Measurements from ENCODE around the gene SLC18A2. TPM values are rescaled to one million over a fixed set of nuclear protein-coding genes. Genes with fewer than 3 reads are reported as not detected.

The SLC18A2 gene
- polyA plus RNA-seq, 2 of the 4 experiments (the other 2 are of a cell fraction) = 0.03 to 0.09 TPM

- no peak overlapping the region for H3K27ac ChIP-seq
- no peak for TF ChIP-seq NR3C1 (IDR thresholded peaks at IDR 0.05)
- TF ChIP-seq RFX5 (IDR thresholded peaks at IDR 0.05) = no peak
- no peak for TF ChIP-seq KDM5A (IDR thresholded peaks at IDR 0.05)
- no peak for TF ChIP-seq E2F6 (IDR thresholded peaks at IDR 0.05; ENCODE audit: borderline replicate concordance, low read depth)
- TF ChIP-seq RARB (CRISPR knock-in tag; IDR thresholded peaks at IDR 0.05) = no peak
- no peak for TF ChIP-seq PHF8 (IDR thresholded peaks at IDR 0.05; ENCODE audit: borderline replicate concordance, low read depth)
- TF ChIP-seq ELK1 (IDR thresholded peaks at IDR 0.05; ENCODE audit: low read depth, low read length) = no peak
- no peak for TF ChIP-seq MAX (IDR thresholded peaks at IDR 0.05)
- no peak for TF ChIP-seq BCL3 (IDR thresholded peaks at IDR 0.05)
- TF ChIP-seq ESRRA (IDR thresholded peaks at IDR 0.05; ENCODE audit: borderline replicate concordance, low read length) = no peak
- no peak for TF ChIP-seq FOSB (CRISPR knock-in tag; IDR thresholded peaks at IDR 0.05)
- no peak for TF ChIP-seq MAZ (IDR thresholded peaks at IDR 0.05; ENCODE audit: borderline replicate concordance, low read depth, low read length)
- TF ChIP-seq ZSCAN20 (CRISPR knock-in tag; IDR thresholded peaks at IDR 0.05) = no peak
- no peak for TF ChIP-seq CHD4 (IDR thresholded peaks at IDR 0.05; ENCODE audit: borderline replicate concordance)
- no peak for TF ChIP-seq RCOR1 (IDR thresholded peaks at IDR 0.05; ENCODE audit: low read depth, low read length)
- TF ChIP-seq REST (IDR thresholded peaks at IDR 0.05) = no peak
- no peaks in the 10 kb centered on the region for H3K4me1 ChIP-seq
- no peak overlapping the region for H3K4me3 ChIP-seq
- ATAC-seq (no peak), DNase-seq (ENCODE audit: low read depth in 1 of 2, low spot score in 1 of 2) (no peak), FAIRE-seq (no peak)
- POLR2A ChIA-PET = no interaction called here
- no peak overlapping the region for H3K4me2 ChIP-seq
- CTCF ChIA-PET = no interaction called here
- no peaks in the 10 kb centered on the region for H3K9me3 ChIP-seq
- WGBS (ENCODE audit: missing lambda C conversion rate) = 62% methylated on average over 10 of the region's 10 CpGs
Observed at GRCh38 chr10:117256910-117257309, 16.0 kb downstream of the SLC18A2 start.

- no peak for FAIRE-seq
- no peak overlapping the region for H3K4me2 ChIP-seq
- no peak overlapping the region for H3K4me3 ChIP-seq
- no peak for DNase-seq (ENCODE audit: low read depth in 1 of 2, low spot score in 1 of 2)
- CTCF ChIA-PET = interaction anchor here (2.2 kb wide), 1 partner anchor 41 kb away, joined by 8 read pairs; no protein-coding TSS in a partner anchor
- no peak overlapping the region for H3K27ac ChIP-seq
- WGBS (ENCODE audit: missing lambda C conversion rate) = 72% methylated on average over 3 of the region's 3 CpGs
- H3K4me1 ChIP-seq = no peaks in the 10 kb centered on the region
- no peak for TF ChIP-seq EHF (CRISPR knock-in tag; IDR thresholded peaks at IDR 0.05)
- TF ChIP-seq EHMT2 (IDR thresholded peaks at IDR 0.05; ENCODE audit: low read depth) = no peak
- no peak for TF ChIP-seq HOXB13 (CRISPR knock-in tag; IDR thresholded peaks at IDR 0.05; ENCODE audit: low read depth)
- no peak for TF ChIP-seq PHF8 (IDR thresholded peaks at IDR 0.05; ENCODE audit: borderline replicate concordance, low read depth)
- TF ChIP-seq BHLHE40 (IDR thresholded peaks at IDR 0.05; ENCODE audit: low read depth, low read length) = no peak
- TF ChIP-seq ZSCAN20 (CRISPR knock-in tag; IDR thresholded peaks at IDR 0.05) = no peak
- TF ChIP-seq EP300 (IDR thresholded peaks at IDR 0.05) = no peak
- ATAC-seq = no peak
- H3K9me3 ChIP-seq = no peaks in the 10 kb centered on the region
- POLR2A ChIA-PET = no interaction called here
Observed at GRCh38 chr10:117257721-117258120, 16.8 kb downstream of the SLC18A2 start.

Measured in A549 (cell line).